Right ventricle myocardium superior (tissue), 1 donor: ENCODE measurements around the gene PAIP2B. TPM values are rescaled to one million over a fixed set of nuclear protein-coding genes. Genes with fewer than 3 reads are reported as not detected.
"Not testable (repeated sequence)": the region's sequence is repeated elsewhere in the genome, so short reads cannot be mapped to it uniquely, and the experiment has no call there.

ENCODE experiments used
- ATAC-seq: fragments of 200-7000 bp; cut with Tn5 transposase; one replicate; pipeline ENCODE4 v1.9.1; 2020; ENCODE audit warnings: mild to moderate bottlenecking; ENCODE audit not compliant: poor library complexity
- DNase-seq: peaks from one replicate; pipeline ENCODE4 v3.0.0-alpha.2; 2020
- intact Hi-C: fragments of 100-400 bp; cut with DNase I; formaldehyde crosslinking; loops from one replicate; pipeline ENCODE4 v1.11.2; 2022
- long read RNA-seq: library from polyadenylated mRNA; unstranded; transcript quantifications from one replicate; pipeline ENCODE4 v2.0.0, GENCODE V29; 2021
- total RNA-seq: library from RNA; stranded (reverse); fragmentation: NEBNext Ultra II Directional; extraction: Animal tissue kit (Norgen Biotek cat#: 25700); gene quantifications from one replicate; pipeline ENCODE4 v1.2.1, GENCODE V29; 2021
- donor health status: DM: no; HTN: yes; CAD: no; lungs with severe emphysema.

PAIP2B gene, protein sequence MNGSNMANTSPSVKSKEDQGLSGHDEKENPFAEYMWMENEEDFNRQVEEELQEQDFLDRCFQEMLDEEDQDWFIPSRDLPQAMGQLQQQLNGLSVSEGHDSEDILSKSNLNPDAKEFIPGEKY
- 69.7 TPM for total RNA-seq
- long read RNA-seq, full-length matches to known transcripts, result 11 of 33 reads
- long read RNA-seq, partial matches to known transcripts, result 1 of 33 reads
- long read RNA-seq, other reads (novel, unspliced or antisense), result 21 of 33 reads

DNA sequence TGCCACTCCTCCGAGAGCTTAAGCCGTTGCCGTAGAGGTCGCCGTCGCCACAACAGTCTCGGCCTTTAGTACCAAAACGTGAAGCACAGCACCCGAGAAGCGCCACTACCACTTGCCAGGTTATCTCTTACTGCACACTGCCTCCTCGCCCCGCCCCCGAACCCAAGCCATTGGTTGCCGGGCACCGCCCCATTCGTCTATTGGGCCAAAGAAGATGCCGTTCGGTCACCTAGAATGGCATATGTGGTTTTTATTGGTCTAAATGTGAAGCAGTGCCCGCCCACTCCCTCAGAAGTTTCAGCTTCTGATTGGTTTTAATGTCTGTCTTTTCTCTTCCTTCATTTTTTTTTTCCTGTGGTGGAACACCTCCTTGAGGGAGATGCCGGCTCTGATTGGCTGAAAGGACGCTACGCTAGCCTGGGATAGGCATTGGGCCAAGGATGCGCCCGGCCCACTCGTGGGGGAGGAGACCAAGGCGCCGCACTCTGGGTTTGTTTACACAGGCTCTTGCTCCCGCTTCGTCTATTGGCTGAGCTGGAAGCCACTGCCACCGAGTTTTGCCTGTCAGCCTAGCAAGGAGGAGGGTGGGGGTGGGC lies at the start of gene PAIP2B:
TSS of gene PAIP2B (minus strand) at position 139 of the 596 bp plus-strand sequence. CDS start 24,514 bp downstream, outside the sequence.
- DNase-seq, result peak; percentile 99

DNA sequence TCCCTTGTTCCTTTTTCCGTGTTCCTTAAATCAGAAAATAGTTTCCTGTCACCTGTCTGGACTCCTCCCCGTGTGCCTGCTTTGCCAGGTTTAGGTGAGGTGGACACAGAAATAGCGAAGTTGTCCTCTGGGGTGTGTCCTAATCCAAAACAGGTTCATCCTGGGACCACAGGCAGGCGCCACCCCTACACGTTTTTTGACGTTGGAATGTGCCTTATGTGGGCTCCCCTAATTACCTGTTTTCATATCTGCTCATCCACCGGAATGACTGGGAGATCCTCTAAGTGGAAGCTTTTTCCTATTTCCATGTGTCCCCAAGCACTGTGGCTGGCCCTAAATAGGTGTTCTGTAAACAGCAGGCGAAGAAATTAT lies 49.0 kb upstream of the PAIP2B start:
- DNase-seq, result no peak
- no peak for ATAC-seq
- intact Hi-C loops, result loop anchor here (5.0 kb wide), 2 partner anchors 34 to 49 kb away; partner anchors contain the start of gene PAIP2B

More for the DNA sequence above, at the start of gene PAIP2B:
- intact Hi-C loops, result loop anchor here (5.0 kb wide), 1 partner anchor 50 kb away; no protein-coding TSS in a partner anchor
- peak; percentile 93 for ATAC-seq

DNA sequence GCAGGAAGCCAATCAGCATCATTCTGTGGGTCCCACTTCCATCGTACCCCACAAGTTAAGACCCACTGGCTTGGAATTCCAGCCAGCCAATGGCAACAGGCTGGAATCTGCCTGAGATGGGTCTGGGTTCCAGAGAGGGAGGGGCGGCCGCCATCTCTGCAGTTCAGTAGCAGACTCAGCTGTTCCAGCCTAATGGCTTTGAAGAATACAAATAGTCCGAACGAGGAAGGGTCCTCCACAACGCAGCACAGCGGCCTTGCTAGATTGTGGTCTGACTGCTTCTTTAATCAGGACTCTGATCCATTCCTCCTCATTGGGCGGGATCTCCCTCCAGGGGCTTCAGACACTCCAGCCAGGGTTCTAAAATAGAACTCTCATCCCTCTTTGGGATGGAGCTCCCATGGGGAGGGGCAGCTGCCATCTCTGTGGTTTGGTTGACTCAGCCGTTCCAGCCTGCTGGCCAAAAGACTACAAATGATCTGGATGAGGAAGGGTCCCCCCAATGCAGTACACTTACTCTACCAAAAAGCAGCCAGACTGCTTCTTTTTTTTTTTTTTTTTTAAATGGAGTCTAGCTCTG lies 42.7 kb upstream of the PAIP2B start:
- DNase-seq, result no peak
- ATAC-seq, result no peak
- intact Hi-C loops, result no loop called here

GRCh38 chr2:71263386-71263785 lies 36.5 kb upstream of the PAIP2B start:
- ATAC-seq (no peak), DNase-seq (no peak)
- intact Hi-C loops, result no loop called here

DNA sequence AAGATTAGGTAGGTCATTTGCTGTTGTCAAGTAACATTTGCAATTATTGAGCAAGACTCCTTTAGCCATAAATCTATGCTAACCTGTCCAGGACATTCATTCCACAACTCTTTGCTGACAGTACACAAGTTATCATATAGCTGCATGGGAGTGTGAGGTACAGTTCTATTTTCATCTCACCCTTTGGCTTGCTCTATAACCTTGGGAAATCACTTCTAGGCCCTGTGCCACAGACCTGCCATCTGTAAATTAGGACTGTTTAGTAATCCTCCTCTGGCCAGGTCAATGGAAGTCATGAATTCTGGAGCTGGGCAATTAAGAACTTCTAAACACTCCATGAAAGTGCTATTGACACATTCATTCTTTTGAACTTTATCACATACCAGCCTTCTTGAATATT lies 34.6 kb upstream of the PAIP2B start:
- DNase-seq, result no peak
- ATAC-seq, result peak; percentile 98
- intact Hi-C loops, result no loop called here

- DNase-seq, result no peak
- intact Hi-C loops, result no loop called here
- ATAC-seq, result no peak
These were observed 29.5 kb upstream of the PAIP2B start for GRCh38 chr2:71256421-71256820.

GRCh38 chr2:71254776-71255175 lies 27.9 kb upstream of the PAIP2B start:
- DNase-seq (no peak), ATAC-seq (no peak)
- intact Hi-C loops, result no loop called here

GRCh38 chr2:71254078-71254477 lies 27.2 kb upstream of the PAIP2B start:
- intact Hi-C loops, result no loop called here
- ATAC-seq, result peak; percentile 49
- DNase-seq, result no peak

DNA sequence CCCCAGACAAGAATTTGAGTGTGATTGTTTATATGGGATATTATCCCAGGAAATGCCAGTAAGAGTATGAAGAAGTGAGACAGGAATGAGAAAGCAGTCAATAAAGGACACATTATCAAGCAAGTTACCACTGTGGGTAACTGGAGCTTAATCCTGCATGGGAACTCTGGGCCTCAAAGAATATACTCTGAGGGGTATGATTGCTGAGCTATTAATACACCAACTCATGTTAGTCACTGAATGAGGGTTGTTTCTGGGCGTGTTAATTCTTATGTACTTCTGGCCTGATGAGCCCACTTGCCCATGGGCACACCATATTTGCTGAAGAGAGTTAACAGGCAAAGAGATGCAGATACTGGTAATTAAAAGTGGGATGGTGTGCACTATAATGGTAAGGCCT lies 26.6 kb upstream of the PAIP2B start:
- ATAC-seq (peak; percentile 60), DNase-seq (no peak)
- intact Hi-C loops, result no loop called here

DNA sequence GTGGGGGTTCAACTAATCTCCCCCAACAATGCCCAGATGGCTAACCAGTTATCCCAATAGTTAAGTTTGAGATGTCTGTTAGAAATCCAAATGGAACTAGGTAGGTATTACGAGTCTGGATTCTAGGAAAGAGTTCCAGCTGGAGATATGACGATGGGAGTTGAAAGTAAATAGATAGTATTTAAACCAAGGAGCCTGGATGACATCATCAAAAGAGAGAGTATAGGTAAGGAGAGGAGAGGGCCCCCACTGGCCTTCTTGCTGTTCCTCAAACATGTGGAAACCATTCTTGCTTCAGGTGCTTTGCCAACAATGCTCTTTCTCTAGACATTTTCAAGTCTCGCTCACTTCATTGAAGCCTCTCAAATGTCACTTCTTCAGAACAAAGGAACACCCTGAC lies 26.0 kb upstream of the PAIP2B start:
- intact Hi-C loops, result no loop called here
- ATAC-seq (no peak), DNase-seq (no peak)

DNA sequence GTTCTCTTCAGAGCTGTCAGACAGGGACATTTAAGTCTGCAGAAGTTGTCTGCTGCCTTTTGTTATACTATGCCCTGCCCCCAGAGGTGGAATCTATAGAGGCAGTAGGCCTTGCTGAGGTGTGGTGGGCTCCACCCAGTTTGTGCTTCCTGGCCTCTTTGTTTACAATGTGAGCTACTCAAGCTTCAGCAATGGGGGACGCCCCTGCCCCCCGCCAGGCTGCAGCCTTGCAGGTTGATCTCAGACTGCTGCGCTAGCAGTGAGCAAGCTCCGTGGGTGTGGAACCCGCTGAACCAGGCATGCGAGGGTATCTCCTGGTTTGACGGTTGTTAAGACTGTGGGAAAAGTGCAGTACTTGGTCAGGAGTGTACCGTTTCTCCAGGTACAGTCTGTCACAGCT lies 24.0 kb upstream of the PAIP2B start:
- intact Hi-C loops, result no loop called here
- ATAC-seq (no peak), DNase-seq (no peak)

DNA sequence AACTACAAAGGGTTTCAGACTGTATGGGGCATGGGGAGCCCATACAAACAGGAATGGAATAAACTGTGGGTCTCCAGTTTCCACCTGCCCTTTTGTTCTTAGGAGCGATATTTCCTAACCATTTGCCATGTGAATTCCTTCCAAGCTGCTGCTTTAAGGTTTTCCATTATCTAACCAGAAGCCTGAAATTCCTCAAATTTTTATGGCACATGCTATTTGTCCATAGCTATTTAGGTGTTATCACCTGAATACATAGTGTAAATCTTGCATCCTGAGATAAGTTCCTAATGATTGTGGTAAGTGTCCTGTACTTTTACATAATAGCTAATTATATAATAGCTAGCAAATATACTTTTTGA lies 17.4 kb upstream of the PAIP2B start:
- ATAC-seq, result peak; percentile 9
- no peak for DNase-seq
- intact Hi-C loops, result loop anchor here (5.0 kb wide), 1 partner anchor 33 kb away; no protein-coding TSS in a partner anchor

GRCh38 chr2:71243634-71244301 lies 16.9 kb upstream of the PAIP2B start:
- DNase-seq (peak; percentile 64), ATAC-seq (peak; percentile 94)
- intact Hi-C loops, result loop anchor here (5.0 kb wide), 1 partner anchor 34 kb away; no protein-coding TSS in a partner anchor

DNA sequence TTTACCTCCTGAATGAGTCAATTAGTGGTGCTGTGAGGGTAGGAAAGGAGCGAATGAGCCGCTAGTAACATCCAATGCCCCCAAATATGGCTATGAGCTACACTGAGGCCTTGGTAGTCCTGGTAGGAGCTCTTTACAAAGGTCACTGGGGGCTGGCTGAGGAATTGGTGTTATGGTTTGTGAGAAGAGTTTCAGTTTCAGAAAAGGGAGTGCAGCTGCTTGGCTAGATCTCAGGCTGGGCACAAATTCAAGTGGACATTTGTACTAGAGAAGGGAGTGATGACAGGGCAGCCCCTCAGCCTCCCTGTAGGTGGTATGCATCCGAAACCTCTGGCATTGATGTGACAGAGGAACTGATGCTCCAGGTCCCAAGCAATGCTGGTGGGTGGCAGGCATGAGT lies 13.9 kb upstream of the PAIP2B start:
- intact Hi-C loops, result loop anchor here (5.0 kb wide), 1 partner anchor 37 kb away; no protein-coding TSS in a partner anchor
- ATAC-seq, result peak; percentile 34
- DNase-seq, result peak; percentile 47

- ATAC-seq (peak; percentile 61), DNase-seq (no peak)
- intact Hi-C loops, result no loop called here
These were observed 11.2 kb upstream of the PAIP2B start for GRCh38 chr2:71238089-71238488.

DNA sequence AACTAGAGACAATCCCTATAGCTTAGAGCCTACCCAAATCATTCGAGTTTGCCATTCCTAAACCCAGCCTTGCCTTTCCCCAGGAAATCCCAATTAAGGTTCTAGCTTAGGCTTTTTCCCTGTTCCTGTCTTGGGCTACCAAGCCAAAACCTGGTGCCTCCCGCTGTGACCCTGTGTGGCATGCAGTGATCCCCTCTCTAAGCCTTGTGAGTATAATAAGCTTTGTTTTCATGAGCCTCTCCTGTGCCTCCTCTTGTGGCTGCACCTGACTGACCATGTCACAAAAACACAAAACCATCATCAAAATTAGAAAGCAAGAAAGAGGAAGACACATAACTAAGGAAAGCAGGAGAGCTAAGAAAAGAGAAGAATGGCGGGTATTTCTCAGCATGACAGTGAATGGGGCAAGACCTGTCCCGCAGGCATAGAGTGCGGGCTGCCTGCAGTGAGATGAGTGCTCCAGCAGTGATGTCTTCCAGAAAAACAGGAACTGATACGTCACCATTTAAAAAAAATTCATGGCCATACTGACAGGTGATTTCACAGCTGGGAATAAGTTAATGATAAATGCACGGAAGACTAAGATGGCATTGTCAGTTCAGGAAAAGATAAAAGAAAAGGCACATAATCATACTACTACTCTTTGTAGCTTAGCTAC lies 9.2 kb upstream of the PAIP2B start:
- intact Hi-C loops, result no loop called here
- ATAC-seq, result no peak

GRCh38 chr2:71233072-71233471 lies 6.2 kb upstream of the PAIP2B start:
- DNase-seq, intact Hi-C loops, ATAC-seq: not testable (repeated sequence)

More for the DNA sequence above, 9.2 kb upstream of the PAIP2B start:
- DNase-seq, result no peak

- intact Hi-C loops, result loop anchor here (5.0 kb wide), 1 partner anchor 51 kb away; no protein-coding TSS in a partner anchor
- ATAC-seq (peak; percentile 36), DNase-seq (peak; percentile 66)
These were observed 573 bp downstream of the PAIP2B start for GRCh38 chr2:71226096-71226964.
